IMR-90 (cell line): Measurements from ENCODE around the gene RTEL1.

Experiments
- CEBPB ChIP-seq: IDR thresholded peaks from 2 replicates; pipeline ENCODE4 v1.6.1; 2012; ENCODE audit warnings: low read depth, low read length, improper control_type of control experiment
- CTCF ChIP-seq: conservative IDR thresholded peaks from 2 replicates; pipeline ENCODE4 v1.5.1; 2012; ENCODE audit warnings: mild to moderate bottlenecking, low read depth, low read length, improper control_type of control experiment
- ELK1 ChIP-seq: fragments of 150-350 bp; IDR thresholded peaks from 2 replicates; pipeline ENCODE4 v1.6.1; 2016; ENCODE audit warnings: low read depth, mild to moderate bottlenecking, low read length, moderate library complexity, borderline replicate concordance
- POLR2A ChIP-seq: IDR thresholded peaks from 2 replicates; pipeline ENCODE4 v1.6.1; 2012; ENCODE audit warnings: mild to moderate bottlenecking, low read depth, low read length
- RAD21 ChIP-seq: IDR thresholded peaks from 2 replicates; pipeline ENCODE4 v1.6.1; 2012; ENCODE audit warnings: low read length, improper control_type of control experiment
- RCOR1 ChIP-seq: IDR thresholded peaks from 2 replicates; pipeline ENCODE4 v1.6.1; 2012; ENCODE audit warnings: mild to moderate bottlenecking, low read length, improper control_type of control experiment; ENCODE audit not compliant: insufficient replicate concordance
- RFX5 ChIP-seq: IDR thresholded peaks from 2 replicates; pipeline ENCODE4 v1.8.0; 2012; ENCODE audit warnings: low read depth, mild to moderate bottlenecking, low read length, moderate library complexity
- SMC3 ChIP-seq: fragments of 150-350 bp; IDR thresholded peaks from 2 replicates; pipeline ENCODE4 v1.6.1; 2016; ENCODE audit warnings: low read depth, mild to moderate bottlenecking, antibody characterized with exemption, low read length, moderate library complexity
- USF2 ChIP-seq: fragments of 150-350 bp; IDR thresholded peaks from 2 replicates; pipeline ENCODE4 v1.6.1; 2017; ENCODE audit warnings: mild to moderate bottlenecking, antibody characterized with exemption, low read length, low read depth

GRCh38 chr20:63700199-63701050 lies 42.3 kb downstream of the RTEL1 start:
- TF ChIP-seq ELK1 (no peak), RAD21 (no peak), CTCF (no peak), POLR2A (no peak), RCOR1 (no peak), USF2 (no peak), SMC3 (no peak), RFX5 (no peak), CEBPB (no peak)
